ENCODE data around the gene GPR141.

- no peak for TF ChIP-seq CTCF (IDR thresholded peaks at IDR 0.05; ENCODE audit: low read depth, low read length)
- no peak for TF ChIP-seq EZH2phosphoT487 (IDR thresholded peaks at IDR 0.05; ENCODE audit: low read depth)
Observed at GRCh38 chr7:37741776-37742175, 58.2 kb downstream of the GPR141 start.
